Measurements from ENCODE around the gene NCKAP5L. TPM values are rescaled to one million over a fixed set of nuclear protein-coding genes. Genes with fewer than 3 reads are reported as not detected.

Gene NCKAP5L
- total RNA-seq, 1 donor from 2014 or later: 38.2 TPM

DNA sequence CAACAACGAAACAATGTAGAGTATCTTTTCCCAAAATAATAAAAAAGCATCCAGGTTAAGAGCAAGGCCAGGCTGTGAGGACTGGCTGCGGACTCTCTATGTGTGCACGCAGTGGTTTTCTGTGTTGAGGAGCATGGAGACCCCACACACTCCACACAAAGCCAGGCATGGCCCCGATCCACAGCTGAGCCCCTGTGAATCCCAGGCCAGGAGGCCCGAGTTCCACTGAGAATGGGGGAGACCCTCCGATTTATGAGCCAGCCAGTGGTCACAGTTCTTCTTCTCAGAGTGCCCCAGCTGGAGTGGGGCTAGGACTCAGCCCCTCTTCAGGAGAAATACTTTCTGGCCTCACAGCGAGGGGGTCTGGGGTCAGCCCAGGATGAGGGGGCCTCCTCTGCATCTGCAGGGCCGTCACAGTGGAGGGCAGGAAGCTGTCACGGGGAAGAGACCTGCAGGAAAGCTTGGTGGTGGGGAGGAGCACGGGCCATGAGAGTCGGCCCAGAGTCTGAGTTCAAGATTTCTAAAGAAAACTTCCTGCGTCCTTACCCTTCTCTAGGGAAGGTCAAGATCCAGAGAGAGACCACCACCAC, 20.1 kb downstream of the NCKAP5L start:
- ATAC-seq (no peak), DNase-seq (ENCODE audit: low spot score) (peak; percentile 44)
- intact Hi-C loops (cut with DNase I): no loop called here

DNA sequence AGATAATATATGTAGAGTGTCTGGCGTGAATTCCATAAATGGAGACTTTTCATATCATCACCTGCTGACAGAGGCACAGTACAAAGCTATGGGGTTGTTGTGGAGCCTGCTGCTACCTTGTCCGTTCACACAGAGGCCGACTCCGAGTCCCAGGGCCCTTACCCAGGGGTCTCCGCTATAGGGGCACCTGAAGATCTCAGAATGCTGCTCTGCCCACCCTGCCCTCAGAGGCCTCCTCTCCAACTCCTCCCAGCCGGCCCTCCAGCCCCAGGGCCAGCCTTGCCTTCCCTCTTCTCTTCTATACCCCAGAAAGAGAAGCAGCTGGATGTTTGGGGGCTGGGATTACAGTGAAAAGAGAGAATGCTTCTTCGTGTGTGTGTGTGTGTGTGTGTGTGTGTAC, 21.3 kb downstream of the NCKAP5L start:
- intact Hi-C loops (cut with DNase I): no loop called here
- ATAC-seq (no peak), DNase-seq (ENCODE audit: low spot score) (peak; percentile 45)

DNA sequence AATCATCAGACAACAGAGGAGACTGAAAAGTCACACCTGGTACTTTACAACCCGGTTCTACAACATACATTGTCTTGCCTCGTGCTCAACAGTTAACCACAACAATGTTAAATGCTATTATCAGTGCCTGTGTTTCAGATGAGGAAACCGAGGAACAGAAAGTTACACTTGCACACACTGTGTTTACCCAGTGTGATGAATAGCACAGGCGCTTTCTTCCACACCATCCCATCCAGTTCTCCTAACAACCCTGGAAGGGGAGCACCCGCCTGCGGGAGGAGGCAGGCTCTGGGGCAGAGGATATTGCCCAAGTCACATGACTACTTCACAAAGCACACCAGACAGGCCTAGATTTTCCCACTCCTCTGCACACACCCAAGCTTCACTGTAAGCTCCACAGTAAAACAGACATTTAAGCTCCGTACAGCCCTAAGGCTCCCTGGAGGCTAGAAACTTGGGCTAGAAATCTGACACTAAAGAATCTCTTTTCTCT, 21.8 kb downstream of the NCKAP5L start:
- ATAC-seq (no peak), DNase-seq (ENCODE audit: low spot score) (peak; percentile 47)
- intact Hi-C loops (cut with DNase I): no loop called here

DNA sequence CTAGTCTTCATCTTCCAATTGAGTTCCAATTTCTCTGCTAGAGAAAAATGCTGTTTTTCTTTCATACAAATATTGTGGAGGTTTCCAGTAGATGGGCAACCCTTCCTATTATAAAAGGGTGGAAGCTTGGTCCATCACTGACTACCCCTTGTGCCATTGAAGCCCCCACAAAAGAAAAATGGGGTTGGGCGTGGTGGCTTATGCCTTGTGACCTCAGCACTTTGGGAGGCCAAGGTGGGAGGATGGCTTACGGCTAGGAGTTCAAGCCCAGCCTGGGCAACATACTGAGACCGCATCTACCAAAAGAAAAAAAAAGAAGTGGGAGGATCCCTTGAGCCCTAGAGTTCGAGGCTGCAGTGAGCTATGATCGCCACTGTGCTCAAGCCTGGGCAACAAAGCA, 22.8 kb downstream of the NCKAP5L start:
- ATAC-seq: no peak
- intact Hi-C loops (cut with DNase I): no loop called here
- peak; percentile 6 for DNase-seq (ENCODE audit: low spot score)

DNA sequence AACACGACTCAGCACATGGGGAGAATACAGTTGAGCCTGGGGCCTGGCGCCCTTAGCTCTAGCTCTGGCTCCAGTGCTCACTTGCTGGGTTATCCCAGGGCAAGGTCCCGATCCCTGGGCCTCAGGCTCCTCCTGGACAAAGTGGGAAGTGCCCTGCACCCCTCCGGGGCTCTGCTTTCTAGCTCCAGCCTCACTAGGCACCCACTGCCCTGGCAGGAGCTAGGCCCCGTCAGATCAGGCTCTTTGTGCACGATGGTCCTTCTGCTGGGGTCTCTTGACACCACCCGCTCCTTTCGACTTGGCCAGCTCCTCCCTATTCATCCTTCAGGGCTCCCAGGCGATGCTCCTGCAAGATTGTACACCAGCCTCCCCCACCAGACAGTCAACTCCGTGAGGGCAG, 23.4 kb downstream of the NCKAP5L start:
- intact Hi-C loops (cut with DNase I): no loop called here
- DNase-seq (ENCODE audit: low spot score): peak; percentile 41
- ATAC-seq: no peak

DNA sequence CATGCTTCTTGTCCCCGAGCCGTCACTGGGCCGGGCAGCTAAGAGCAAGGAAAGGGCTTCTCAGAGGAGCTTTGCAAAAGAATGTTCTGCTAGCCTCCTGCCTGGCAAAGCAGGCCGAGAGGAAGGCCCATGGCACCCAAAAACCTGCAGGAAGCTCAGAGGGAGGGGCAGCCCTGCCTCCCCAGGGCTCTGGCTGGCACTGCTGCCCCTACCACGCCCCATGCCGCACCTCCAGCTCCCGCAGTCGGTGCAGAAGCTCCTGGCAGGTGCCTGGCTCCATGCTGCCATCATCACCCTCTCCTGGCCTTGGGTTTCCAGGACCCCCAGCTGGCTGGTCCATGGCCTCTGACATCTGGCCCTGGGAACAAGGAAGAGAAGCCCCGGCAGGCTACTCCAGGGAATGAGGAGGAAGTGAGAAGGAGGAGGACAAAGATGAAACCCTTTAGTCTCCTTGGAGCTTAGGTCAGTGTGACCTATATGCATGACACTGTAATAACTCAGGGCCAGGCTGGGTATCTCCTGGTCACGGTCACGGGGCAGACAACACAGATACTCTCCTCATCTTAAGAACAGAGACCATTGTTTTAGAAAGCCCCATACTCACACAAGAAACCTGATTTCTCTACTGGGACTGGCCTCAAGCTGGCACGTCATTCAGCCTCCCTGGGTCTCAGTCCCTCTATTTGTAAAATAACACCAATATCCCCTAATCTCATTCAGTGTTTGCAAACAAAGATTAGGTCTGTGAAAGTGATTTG, 24.3 kb downstream of the NCKAP5L start:
- no peak for ATAC-seq
- intact Hi-C loops (cut with DNase I): no loop called here
- DNase-seq (ENCODE audit: low spot score): peak; percentile 42

DNA sequence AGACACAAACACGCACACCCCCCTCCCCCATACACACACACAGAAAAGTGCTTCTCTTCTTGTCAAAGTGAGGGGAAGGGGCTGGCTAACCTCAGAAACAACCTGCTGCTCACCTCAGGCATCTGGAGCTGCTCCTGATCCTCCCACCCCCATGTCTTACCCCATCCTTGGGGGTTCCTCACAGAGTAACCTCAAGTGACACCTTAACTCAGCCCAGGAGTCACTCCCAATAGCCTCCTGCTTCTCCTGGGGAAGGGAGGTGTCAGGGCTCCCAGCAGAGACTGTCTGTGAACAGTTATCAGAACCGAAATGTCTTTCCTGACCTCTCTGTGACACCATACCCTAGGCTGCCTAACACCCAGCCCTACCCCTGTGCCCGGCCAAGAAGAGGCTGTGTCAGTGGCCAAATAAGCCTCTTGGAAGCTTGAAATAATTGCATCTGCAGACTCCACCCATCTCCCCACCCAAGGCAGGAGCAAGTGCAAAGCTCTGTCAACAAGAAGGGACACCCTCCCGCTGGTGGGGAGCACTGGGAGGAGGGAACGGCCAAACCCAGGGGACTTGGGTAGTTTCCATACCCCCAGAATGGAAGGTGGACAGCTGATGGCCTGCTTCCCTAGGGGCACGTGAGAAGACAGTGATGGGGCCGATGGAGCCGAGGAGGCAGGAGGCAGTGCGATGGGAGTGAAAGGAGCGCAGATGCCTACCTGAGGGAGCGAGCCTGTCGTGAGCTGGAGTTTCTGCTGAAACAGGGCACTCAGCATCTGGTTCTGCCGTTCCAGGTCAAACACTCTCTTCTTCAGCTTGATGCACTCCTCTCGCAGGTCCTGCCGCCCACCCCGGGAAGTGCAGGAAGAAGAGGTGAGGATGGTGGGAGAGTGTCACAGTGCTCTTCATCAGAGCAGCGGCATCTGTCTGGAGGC, 26.8 kb downstream of the NCKAP5L start:
- intact Hi-C loops (cut with DNase I): no loop called here
- DNase-seq (ENCODE audit: low spot score) (peak; percentile 36), ATAC-seq (peak; percentile 19)

DNA sequence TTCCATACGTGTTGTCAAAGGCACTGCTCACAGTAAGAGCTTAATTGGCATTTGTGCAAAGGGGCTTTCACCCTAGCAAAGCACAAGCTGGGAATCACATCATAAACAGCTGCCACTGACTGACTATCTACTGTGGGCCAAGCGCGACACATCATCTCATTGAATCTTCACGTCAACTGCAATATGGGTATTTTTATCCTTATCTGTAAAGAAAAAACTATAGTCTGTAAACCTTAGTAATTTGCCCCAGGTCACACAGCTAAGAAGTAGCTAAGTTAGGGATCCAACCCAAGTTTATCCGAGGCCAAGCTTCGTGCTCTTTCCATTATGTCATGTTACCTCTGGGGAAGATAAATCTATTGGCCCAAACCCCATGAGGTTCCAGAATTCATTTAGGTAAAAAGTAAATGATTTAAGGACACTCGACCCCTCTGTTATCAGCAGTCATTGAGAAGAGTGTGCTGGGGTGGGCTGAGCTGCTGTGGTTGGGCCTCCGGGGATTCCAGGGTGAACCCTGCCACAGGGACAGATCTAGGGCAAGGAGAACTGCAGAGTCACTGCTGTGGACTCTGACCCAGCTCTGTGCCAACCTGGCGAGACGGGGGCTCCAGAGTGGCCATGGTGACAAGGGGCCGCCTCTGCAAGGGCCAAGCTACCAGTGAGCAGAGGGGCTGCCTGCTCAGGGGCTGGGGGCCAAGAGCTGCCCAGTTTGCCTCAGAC, 27.6 kb downstream of the NCKAP5L start:
- ATAC-seq: no peak
- intact Hi-C loops (cut with DNase I): no loop called here
- DNase-seq (ENCODE audit: low spot score): peak; percentile 23

DNA sequence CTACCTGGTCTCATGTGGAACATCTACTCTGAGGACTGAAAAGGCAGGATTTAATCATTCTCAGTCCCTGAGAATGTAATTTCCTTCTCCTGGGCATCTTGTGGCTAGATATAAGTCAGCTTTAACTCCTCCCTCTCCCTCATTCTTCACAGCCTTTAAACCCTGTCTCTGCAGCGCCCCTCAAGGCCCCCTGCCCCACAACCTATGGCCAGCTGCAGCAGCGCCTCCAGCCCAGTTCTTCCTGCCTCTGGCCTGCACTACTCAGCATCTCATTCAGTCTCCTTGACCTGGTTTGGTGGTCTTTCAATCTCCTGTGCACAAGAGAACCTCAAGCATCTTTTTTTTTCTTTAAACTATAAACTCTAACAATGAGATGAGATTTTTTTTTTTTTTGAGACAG, 29.3 kb downstream of the NCKAP5L start:
- DNase-seq (ENCODE audit: low spot score) (no peak), ATAC-seq (no peak)
- intact Hi-C loops (cut with DNase I): no loop called here

DNA sequence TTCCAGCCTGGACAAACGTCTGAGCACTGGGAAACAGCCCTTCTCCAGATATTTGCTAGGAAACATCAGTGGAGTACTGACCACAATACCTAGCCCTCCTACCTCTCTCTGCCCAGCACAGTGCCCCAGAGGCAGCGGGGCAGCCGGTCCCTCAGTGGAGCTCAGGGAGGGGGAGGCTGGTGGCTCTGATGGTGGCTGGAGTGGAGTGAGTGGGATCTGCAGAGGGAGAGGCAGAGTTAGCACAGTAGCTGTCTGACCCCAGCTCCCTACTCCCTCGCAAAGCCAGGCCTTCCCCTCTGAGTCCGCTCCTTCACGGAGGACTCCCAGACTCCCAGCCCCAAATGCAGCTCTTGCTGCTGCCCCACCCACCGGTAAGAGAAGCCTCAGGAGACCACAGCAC, 30.0 kb downstream of the NCKAP5L start:
- intact Hi-C loops (cut with DNase I): no loop called here
- DNase-seq (ENCODE audit: low spot score) (no peak), ATAC-seq (no peak)

DNA sequence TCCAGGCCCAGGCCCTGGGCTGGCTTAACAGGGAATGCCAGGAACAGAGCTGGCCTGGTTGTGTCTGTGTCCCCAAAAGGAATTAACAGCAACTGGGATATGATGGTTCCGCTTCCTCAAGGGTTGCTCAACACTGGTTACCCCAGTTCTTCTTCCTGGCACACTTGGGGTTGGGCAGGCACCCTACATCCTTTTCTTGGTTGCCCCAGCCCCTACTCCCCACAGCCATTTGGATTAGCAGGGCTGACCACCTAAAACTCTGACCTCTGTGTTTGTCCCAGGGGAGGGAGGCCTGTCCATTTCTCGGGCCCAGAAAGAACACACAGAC, 30.8 kb downstream of the NCKAP5L start:
- ATAC-seq (peak; percentile 3), DNase-seq (ENCODE audit: low spot score) (no peak)
- intact Hi-C loops (cut with DNase I): no loop called here

DNA sequence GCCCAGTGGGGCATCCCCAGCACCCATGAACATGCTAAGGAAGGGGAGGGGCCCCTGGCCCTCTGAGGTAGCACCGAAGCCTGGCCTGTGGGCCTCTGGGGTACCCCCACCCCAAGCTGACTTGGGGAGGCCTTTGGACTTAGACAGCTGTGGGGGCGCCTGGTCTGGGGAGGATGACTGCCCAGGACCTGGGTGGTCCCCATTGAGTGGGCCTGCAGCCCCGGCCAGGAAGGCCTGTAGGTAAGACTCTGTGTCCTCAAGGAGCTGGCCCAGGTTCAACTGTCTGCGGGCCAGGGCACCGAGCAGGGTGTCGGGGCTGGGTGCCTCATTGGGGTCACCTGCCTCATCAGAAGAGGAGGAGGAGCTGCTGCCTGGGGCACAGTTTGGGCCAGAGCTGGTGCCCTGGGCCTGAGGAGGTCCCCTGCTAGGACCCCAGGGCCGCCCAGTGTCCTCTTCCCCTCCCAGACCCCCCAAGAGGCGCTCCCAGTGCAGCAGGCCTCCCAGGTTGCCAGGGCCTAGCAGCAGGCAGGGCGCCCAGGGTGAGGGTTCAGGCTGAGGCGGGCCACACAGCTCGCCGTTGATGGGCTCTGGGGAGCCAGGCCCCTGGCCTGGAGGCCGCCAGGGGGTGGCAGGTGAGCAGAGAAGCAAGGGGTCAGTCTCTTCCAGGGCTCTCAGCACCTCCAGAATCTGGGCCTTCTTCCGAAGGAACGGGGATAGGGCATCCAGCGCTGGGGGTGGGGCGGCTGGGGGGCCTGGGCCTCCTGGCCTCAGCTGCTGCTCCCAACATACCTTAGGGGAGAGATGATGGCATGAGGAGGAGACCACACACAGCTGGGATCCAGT, 31.4 kb downstream of the NCKAP5L start:
- peak; percentile 22 for ATAC-seq
- no peak for DNase-seq (ENCODE audit: low spot score)
- intact Hi-C loops (cut with DNase I): no loop called here

DNA sequence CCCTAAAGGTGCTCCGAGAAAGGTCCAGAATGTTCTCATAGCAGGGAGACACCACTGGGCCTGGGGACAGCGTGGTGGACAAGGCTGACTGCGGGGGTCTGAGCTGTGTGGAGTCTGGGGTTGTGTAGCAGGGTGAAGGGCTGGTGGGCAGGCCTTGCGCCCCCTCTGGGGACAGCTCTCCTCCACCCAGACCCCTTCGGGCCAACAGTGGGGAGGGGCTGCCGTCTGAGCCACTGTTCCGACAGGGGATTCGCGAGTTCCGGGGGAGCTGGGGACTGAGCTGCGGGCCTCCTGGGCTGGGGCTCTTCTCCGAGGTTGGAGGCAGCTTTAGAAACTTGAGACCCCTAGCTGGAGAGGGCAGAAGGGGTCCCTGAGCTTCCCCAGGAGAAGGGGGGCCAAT, 32.1 kb downstream of the NCKAP5L start:
- peak; percentile 4 for ATAC-seq
- DNase-seq (ENCODE audit: low spot score): no peak
- intact Hi-C loops (cut with DNase I): no loop called here

DNA sequence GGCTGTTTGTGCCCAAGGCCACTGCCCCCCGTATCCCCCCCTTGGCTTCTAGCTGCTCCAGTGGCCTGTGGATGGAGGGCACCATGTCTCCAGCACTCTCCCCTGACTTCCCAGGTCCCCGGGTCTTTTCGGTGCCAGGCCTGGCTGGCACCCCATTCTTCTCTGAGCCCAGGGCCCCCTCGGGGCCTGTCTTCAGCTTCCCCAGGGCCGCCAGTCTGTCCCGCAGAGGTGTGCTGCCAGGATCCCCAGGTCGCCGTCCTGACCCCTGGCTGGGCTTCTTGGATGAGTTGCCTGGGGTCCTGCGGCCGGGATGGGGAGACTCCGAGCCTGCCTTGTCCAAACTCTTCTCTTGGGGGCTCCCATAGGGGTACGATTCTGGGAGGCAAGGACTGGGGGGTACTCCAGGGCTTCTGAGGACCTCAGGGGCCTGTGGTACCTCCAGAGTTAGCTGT, 32.5 kb downstream of the NCKAP5L start:
- intact Hi-C loops (cut with DNase I): no loop called here
- ATAC-seq: no peak
- DNase-seq (ENCODE audit: low spot score): no peak

DNA sequence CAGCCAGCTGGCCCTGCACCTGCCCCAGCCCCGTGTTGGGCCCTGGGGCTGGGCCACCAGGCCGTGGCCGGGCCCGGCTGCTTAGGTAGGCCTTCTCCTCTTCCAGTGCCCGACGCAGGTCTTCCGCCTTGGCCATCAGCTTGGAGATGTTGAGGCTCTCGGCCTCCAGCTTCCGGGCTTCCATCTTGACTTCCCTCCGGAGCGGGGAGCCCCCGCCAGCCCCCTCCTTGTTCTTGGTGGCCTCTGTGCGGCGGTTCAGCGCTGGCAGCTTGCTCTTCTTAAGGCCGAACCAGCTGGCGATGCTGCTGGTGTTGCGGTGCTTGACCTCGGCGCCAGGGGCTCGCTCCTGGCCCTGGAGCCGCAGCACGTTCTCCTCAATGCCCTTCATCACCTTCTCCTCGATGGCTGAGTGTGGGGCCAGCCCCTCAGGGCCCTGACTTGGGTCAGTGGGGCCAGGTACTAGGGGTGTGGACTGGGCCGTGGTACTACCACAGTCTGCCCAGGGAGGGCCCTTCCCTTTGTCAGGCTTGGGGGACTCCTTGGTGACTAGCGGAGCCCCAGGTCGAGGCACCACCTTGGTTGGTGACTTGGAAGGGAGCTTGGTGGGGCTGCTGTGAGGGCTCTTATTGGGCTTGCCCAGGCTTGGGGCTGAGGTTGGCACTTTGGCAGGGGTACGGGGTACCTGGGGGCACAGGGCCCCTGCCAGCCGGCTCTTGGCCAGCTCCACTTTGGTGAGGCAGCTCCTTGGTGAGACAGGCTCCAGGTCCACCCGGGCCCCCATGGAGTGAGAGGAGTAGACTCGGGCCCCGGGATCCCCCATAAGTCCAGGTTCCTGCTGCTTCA, 33.2 kb downstream of the NCKAP5L start:
- DNase-seq (ENCODE audit: low spot score) (no peak), ATAC-seq (peak; percentile 3)
- intact Hi-C loops (cut with DNase I): no loop called here

DNA sequence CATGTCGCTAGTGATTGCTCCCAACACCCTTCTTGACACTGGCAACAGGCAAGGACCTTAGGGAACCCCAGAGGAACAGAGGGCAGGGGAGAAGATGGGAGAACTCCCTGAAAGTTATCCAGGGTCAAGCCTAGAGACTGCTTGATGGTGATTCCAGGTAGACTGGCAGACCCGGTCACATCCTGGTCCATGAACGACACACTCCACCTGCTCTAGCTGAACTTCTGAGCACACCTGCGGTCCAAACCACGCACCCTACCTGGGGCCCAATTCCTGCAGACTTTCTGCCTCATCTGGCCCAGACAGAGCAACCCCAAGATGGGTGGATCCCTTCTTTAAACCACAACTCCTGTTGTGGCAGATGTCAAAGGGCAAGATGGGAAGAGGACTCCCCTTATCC, 34.2 kb downstream of the NCKAP5L start:
- DNase-seq (ENCODE audit: low spot score) (no peak), ATAC-seq (no peak)
- intact Hi-C loops (cut with DNase I): no loop called here

DNA sequence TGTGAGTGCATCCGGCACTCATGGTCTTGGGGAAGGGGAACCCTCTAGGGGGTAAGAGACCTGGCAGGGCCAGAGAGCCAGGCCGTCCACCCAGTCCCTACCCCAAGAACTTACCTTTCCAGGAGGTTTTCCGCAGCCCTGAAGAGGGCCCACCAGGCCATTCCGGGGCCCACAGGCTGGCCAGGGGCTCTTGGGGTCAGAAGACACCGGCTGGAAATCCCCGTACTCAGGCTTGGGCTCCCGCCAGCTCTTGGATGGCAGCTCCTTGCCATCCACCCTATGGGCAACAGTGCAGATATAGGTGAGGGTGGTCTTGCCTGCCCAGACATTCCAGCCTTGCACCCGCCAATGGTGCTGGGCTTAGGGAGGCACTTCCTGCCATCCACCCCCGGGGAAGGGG, 34.6 kb downstream of the NCKAP5L start:
- intact Hi-C loops (cut with DNase I): no loop called here
- ATAC-seq (no peak), DNase-seq (ENCODE audit: low spot score) (no peak)

All from sciatic nerve (tissue), 2 donors.